Neural cell (in vitro differentiated cells): ENCODE results near the gene ALS2CL.

Source experiments
- CTCF ChIP-seq: fragments of 450-650 bp; IDR thresholded peaks from 2 replicates; pipeline ENCODE4 v1.5.1; 2014; ENCODE audit warnings: antibody characterized with exemption, mild to moderate bottlenecking, moderate library complexity; ENCODE audit not compliant: poor library complexity, severe bottlenecking
- EP300 ChIP-seq: fragments of 450-650 bp; conservative IDR thresholded peaks from 2 replicates; pipeline ENCODE4 v1.6.1; 2014; ENCODE audit warnings: antibody characterized with exemption, mild to moderate bottlenecking, moderate library complexity; ENCODE audit not compliant: poor library complexity, severe bottlenecking
- EZH2 ChIP-seq: fragments of 200-600, 300-800 bp; shearing (Covaris generic), sonication (generic); IDR thresholded peaks from 2 replicates; pipeline ENCODE4 v1.6.1; 2014; ENCODE audit warnings: antibody characterized with exemption, low read length, borderline replicate concordance, mild to moderate bottlenecking; ENCODE audit not compliant: insufficient read depth, poor library complexity, severe bottlenecking
- MXI1 ChIP-seq: fragments of 450-650 bp; conservative IDR thresholded peaks from 2 replicates; pipeline ENCODE4 v1.6.1; 2014; ENCODE audit warnings: antibody characterized with exemption, mild to moderate bottlenecking; ENCODE audit not compliant: poor library complexity, severe bottlenecking
- POLR2AphosphoS5 ChIP-seq: IDR thresholded peaks from 2 replicates; pipeline ENCODE4 v1.6.1; 2012
- RAD21 ChIP-seq: fragments of 450-650 bp; conservative IDR thresholded peaks from 2 replicates; pipeline ENCODE4 v1.6.1; 2014; ENCODE audit warnings: antibody characterized with exemption, mild to moderate bottlenecking, moderate library complexity
- REST ChIP-seq: IDR thresholded peaks from 2 replicates; pipeline ENCODE4 v1.6.1; 2012; ENCODE audit warnings: borderline replicate concordance
- SMC3 ChIP-seq: fragments of 450-650 bp; conservative IDR thresholded peaks from 2 replicates; pipeline ENCODE4 v1.6.1; 2014; ENCODE audit warnings: antibody characterized with exemption, mild to moderate bottlenecking, moderate library complexity; ENCODE audit not compliant: poor library complexity
- TAF1 ChIP-seq: IDR thresholded peaks from 2 replicates; pipeline ENCODE4 v1.6.1; 2012; ENCODE audit warnings: low read depth

DNA sequence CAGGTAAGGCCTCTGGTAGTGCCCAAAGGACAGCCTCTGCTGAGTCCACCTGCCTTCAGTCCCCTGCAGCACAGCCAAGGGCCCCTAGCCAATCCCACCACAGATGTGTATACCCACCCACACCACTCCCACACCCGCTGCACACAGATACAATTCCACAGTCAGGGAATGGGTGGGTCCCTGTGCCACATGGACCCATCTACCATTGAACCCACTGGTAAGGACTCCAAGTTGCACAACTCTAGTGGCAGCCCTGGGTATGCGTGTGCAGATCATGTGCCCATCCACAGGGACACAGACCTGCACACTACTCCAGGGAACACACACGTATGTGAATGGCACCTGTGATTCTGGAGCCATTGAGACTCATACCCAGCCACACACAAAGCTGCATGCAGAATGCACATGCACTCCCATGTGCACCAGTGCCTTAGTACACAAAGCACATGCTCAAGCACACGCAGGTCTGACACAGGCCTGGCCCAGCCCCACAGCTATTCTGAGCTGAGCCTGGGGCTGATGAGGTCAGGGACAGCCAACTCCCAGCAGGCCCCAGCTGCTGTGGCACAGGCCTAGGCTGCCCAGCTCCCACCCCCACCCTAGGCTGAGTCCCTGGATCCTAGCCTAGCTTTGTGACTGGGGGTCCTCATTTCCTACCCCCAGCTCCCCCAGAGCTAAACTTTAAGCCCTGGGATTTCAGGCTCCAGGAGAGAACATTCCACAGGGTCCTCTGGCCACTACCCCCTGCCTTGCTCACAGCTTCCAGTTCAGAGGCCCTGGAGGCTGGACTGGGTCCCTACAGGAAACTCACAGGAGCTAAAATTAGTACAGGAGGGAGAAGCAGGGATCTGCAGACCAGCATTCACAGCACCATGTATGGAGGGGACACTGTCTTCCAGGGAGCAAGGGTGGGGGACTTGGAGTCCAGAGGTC lies 2.7 kb upstream of the ALS2CL start:
- TF ChIP-seq CTCF (no peak), RAD21 (no peak), EZH2 (no peak), EP300 (no peak), TAF1 (no peak), POLR2AphosphoS5 (no peak), SMC3 (no peak), MXI1 (no peak), REST (no peak)
